HG03095 (cell line): ENCODE measurements around the gene HLA-DQA2.
"Not testable (repeated sequence)": the region's sequence is repeated elsewhere in the genome, so short reads cannot be mapped to it uniquely, and the experiment has no call there.

ENCODE experiments used
- ATAC-seq: cut with Tn5 transposase; IDR thresholded peaks from one replicate; pipeline ENCODE4 v1.9.1; 2021; ENCODE audit warnings: moderate library complexity; ENCODE audit not compliant: unreplicated experiment

HLA-DQA2 gene

DNA sequence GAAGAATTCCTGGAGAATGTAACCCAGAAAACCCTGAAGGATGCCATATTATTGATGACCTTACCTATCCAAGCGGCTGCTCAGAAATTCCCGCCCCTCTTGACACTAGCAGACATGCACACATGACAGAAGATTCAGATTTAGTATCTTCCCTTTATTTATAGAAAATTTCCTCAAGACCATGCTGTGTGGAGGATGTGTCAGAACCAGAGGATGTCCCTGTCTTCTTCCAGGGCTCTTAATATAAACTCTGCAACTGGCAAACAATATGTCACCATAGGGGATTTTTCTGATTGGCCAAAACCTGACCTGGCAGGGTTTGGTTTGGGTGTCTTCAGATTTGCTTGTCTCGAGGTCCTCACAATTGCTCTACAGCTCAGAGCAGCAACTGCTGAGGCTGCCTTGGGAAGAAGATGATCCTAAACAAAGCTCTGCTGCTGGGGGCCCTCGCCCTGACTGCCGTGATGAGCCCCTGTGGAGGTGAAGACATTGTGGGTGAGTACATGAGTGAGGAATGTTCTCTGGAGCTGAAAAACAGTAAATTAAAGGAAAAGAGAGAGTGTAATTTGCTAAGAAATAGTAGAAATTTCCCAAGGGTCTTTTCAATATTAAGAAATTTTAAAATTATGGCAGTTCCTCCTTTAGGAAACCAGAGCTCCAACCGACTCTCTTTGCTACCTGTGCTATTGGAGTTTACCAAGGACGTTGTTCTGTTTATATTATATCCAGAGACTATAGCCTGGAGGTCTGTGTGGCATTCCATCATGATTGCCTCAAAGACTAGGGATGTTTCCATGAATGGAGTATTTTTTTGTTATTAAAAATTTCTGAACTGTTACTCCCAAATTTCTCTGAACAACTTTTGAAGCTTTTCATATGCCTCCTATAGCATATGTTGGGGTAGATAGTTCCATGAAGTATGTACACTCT lies at the start of gene HLA-DQA2:
Gene HLA-DQA2, plus strand, starts transcription at position 361 of the 930 bp plus-strand sequence. Its CDS starts 53 bp downstream, at position 414.
- no peak for ATAC-seq

GRCh38 chr6:32692019-32692418 lies 49.2 kb upstream of the HLA-DQA2 start:
- ATAC-seq, result no peak

DNA sequence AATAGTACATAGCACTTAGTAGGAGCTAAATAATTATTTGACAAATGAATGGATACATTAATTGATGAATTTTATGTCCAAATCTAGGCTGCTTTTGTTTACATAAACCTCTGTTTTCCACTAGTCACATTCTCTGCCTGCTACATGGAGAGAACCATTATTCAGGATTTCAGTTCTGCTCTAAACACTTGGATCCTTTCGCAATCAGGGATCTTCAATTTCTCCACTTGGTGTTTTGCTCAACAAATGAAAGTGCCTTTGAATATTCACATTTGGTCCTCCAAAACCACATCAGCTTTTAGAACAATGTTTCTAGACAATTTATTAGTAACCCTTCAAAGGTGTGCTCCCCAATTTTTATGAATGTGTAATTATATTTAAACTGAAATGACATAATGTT lies 44.2 kb upstream of the HLA-DQA2 start:
- ATAC-seq, result no peak

DNA sequence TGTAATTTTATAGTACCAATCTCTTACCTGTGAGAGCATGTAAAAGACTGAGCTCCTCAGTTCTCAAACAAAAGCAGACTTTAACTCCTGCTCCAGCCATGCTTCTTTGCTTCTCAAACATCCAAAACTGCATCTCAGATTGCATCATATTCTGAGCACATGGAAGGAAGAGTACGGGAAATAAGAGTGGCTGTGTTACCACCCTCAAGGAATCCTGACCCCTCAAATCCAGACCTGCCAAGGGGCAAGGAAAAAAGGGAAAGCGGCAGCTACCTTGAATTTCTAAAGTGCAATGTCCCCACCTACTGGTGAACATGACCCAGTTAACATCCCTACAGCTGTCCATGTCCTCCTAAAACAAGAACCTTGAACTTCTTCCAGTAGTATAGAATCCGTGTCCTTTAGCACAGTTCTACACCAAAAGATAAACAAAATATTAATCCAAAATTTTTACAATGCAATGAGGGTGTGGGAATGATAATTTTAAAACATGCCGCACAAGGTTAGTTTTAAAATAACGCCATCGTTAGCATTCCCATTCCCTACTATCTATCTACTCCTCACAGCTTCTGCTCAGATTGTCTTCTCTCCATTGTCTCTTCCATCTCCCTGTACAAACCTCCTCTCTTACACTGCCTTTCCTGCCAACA lies 40.7 kb upstream of the HLA-DQA2 start:
- ATAC-seq, result no peak

DNA sequence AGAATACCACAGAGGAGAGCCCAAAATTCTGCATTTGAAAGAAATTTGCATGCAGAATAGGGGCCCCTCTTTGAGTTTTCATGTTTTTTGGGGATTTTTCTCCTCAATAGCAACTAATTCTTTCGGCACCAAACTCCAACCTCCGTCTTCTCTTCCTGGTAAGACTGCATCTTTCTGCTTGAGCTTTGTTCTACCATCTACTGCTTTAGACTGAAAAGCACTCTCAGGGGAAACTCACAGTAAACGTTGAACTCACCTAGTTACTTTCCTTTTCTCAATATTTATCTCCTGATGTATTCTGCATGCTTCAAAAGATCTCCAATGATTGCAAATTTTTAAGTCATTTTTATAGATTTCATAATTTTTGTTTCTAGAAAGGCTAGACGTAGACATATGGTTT lies 37.8 kb upstream of the HLA-DQA2 start:
- no peak for ATAC-seq

DNA sequence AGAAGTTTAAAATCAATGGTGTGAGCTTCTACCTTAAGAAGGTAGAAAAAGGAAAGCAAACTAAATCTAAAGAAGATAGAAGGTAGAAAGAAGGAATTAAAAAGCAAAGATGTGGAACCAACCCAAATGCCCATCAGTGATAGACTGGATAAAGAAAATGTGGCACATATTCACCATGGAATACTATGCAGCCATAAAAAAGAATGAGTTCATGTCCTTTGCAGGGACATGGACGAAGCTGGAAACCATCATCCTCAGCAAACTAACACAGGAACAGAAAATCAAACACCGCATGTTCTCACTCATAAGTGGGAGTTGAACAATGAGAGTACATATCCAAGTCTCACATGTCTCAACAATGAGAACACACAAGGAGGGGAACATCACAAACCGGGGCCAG lies 36.0 kb upstream of the HLA-DQA2 start:
- ATAC-seq, result not testable (repeated sequence)

DNA sequence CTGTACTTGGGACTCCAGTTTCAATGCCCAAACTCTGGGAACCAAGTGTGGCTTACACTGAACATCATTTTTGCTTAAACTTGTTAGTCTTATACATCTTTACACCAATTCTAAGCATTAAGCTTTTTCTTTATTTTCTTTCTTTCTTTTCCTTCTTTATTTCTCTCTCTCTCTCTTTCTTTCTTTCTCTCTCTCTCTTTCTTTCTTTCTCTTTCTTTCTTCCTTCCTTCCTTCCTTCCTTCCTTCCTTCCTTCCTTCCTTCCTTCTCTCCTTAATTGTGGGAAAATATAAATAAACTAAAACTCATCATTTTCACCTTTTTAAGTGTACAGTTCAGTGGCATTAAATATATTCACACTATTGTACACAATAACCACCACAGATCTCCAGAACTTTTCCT lies 31.6 kb upstream of the HLA-DQA2 start:
- no peak for ATAC-seq

DNA sequence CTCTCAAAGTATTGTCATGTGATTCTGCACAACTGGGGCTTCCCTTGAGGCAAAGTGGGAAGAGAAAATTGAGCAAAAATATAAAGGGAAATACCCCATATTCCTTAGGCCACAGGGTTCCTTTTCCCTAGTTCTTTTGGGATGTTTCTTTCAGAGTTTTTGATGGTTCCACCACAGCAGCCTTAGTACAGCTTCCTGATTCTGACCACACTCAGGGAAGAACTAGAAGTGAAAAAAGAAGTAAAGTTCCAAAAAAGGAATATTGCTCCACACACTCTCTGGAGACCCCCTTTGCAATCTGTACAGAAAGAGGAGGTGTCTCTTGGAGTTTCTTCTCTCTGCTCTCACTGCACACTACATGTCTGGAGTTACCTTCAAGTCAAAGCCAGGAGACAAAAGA lies 27.9 kb upstream of the HLA-DQA2 start:
- no peak for ATAC-seq

DNA sequence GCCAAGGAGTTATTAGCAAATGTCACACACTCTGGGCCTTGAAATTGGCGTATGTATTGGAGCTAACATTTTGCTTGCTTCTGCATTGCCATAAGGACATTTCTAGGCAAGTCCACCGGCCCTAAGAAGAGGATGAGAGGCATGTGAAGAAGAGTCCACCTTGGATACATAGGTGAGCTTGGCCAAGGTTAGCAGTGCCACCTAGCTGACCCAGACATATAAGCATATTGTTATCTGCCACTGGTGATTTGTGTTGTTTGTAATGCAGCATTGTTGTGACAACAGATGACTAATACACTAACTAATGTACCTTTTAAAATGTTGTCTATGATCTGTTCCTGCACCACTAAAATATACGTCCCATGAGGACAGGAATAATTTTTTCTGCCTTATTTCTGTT lies 24.8 kb upstream of the HLA-DQA2 start:
- ATAC-seq, result no peak

GRCh38 chr6:32718879-32719278 lies 22.3 kb upstream of the HLA-DQA2 start:
- no peak for ATAC-seq

DNA sequence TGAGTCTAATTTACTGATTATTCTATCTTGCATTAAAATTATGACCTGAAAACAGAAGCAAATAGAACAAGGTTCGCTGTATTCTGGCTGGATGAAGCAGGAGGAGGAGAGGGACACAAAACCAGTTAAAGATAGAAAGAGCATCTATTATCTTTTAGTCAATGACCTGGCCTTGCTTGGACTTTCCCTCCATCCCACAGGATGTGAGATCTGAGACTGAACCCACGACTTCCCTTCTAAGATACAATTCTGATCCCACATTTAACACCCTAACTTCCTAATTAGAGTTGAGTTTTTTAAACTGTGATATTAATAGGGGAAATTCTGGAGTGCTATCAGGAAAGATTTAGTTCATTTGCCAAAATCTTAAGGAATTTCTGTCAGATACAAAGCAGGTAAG lies 3.1 kb upstream of the HLA-DQA2 start:
- no peak for ATAC-seq

- no peak for ATAC-seq
Observed at GRCh38 chr6:32742374-32742773, 1.2 kb downstream of the HLA-DQA2 start.

DNA sequence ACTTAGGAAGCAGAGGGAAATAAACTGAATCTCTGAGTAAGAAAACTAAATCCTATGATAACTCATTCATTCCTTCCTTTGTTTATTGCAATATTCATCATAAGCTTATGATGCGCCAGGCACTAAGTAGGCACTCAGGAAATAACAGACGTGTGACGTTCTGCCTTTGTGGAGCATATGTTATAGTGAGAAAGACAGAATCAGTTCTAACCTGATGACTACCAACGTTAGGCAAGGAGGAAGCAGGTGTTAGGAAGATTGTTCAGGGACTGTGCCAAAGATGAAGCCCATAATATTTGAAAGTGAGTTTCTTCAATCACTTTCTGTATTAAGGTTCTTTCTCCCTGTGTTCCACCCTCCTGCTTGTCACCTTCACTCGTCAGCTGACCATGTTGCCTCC lies 3.6 kb downstream of the HLA-DQA2 start:
- ATAC-seq, result no peak

DNA sequence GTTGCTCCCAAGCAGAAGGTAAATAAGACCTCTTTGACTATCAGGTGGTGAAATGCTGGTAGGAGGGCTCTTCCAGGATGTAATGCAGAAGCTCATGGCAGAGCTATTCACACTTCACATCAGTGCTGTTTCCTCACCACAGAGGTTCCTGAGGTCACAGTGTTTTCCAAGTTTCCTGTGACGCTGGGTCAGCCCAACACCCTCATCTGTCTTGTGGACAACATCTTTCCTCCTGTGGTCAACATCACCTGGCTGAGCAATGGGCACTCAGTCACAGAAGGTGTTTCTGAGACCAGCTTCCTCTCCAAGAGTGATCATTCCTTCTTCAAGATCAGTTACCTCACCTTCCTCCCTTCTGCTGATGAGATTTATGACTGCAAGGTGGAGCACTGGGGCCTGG lies 4.5 kb downstream of the HLA-DQA2 start:
- ATAC-seq, result not testable (repeated sequence)

GRCh38 chr6:32752580-32752979 lies 11.4 kb downstream of the HLA-DQA2 start:
- no peak for ATAC-seq

GRCh38 chr6:32759669-32760068 lies 18.5 kb downstream of the HLA-DQA2 start:
- no peak for ATAC-seq

- no peak for ATAC-seq
Observed at GRCh38 chr6:32761072-32761471, 19.9 kb downstream of the HLA-DQA2 start.

DNA sequence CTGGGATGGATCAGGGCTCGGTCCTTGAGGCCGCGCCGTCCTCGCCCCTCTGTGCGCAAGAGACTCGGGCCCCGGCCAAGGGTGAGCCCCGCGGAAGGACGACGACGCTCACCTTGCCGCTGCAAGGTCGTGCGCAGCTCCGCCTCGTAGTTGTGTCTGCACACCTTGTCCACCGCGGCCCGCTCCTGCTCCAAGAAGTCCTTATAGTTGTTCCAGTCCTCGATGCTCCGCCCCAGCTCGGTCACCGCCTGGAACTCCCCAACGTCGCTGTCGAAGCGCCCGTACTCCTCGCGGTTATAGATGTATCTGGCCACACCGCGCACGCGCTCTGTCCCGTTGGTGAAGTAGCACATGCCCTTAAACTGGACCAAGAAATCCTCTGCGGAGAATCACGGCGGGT lies 20.4 kb downstream of the HLA-DQA2 start:
- no peak for ATAC-seq

DNA sequence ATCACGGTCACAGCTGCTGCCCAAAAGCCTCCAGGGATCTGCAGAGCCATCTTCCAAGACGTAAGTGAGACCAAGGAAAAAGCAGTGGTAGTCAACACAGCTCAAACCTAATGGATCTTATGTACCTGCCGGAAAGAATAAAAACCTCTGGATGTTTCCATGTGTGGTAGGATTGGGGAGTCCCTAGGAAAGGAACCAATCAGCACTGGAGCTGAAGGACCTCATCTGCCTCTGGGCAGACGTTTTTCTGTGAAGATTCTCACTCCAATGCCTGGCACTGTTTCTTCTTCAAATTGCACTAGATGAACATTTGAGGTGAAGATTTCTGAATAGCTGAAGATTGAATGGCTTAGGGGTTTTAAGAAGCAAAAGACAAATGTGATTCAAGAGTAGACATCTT lies 22.2 kb downstream of the HLA-DQA2 start, which contains the start of gene HLA-DQB2:
Gene HLA-DQB2, minus strand, starts transcription at position 112 of the 400 bp plus-strand sequence. Its CDS starts 62 bp downstream, at position 50.
- ATAC-seq, result no peak

GRCh38 chr6:32764048-32764447 lies 22.9 kb downstream of the HLA-DQA2 start:
- no peak for ATAC-seq

- ATAC-seq, result no peak
Observed at GRCh38 chr6:32772656-32773055, 31.5 kb downstream of the HLA-DQA2 start.

DNA sequence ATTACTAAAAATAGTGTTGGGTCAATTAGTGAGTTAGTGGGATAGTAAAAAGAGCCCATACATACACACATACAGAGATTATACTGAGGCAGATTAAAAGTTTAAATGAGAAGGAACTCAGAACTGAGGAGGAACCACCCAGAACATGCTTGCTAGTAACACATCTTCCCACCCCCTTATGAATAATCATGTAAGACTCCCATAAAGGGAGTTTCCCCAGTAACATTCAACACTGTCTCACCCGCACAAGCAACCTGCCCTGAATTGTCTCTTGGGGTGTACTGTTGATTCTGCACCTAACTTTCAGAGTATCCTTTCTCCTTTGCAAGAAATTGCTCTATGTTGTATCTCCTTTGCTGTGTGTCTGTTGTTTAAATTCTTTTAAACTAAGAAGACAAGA lies 33.2 kb downstream of the HLA-DQA2 start:
- no peak for ATAC-seq
